Stomach (tissue), 9 donors: ENCODE data around the gene UPK3BL2. TPM values are rescaled to one million over a fixed set of nuclear protein-coding genes. Genes with fewer than 3 reads are reported as not detected.
"Not testable (repeated sequence)": the region's sequence is repeated elsewhere in the genome, so short reads cannot be mapped to it uniquely, and the experiment has no call there.

Experiments
- DNase-seq, 2 donors: peaks; one replicate each; pipeline versions ENCODE4 v3.0.0 to v3.0.0-alpha.2; 2013 to 2019
- H3K27ac ChIP-seq, 5 donors: fragments of 200-600 bp in 4 of 5; sonication (generic) in 4 of 5; one replicate each; pipeline ENCODE4 v1.5.1; 2013 to 2019; ENCODE audit warnings: mild to moderate bottlenecking in 1 of 5, moderate library complexity in 1 of 5
- H3K27me3 ChIP-seq, 3 donors: fragments of 200-600 bp; sonication (generic); one replicate each; pipeline ENCODE4 v1.5.1; 2017 to 2019; ENCODE audit warnings: mixed run types in 1 of 3
- H3K36me3 ChIP-seq, 4 donors: fragments of 200-600 bp; sonication (generic); 1 replicate in 3 of 4; 2 replicates in 1 of 4; pipeline ENCODE4 v1.5.1; 2016 to 2019
- H3K4me1 ChIP-seq, 4 donors: fragments of 200-600 bp; sonication (generic); one replicate each; pipeline ENCODE4 v1.5.1; 2016 to 2019
- H3K4me3 ChIP-seq, 4 donors: fragments of 200-600 bp; sonication (generic) in 3 of 4; one replicate each; pipeline ENCODE4 v1.5.1; 2016 to 2019; ENCODE audit warnings: mild to moderate bottlenecking in 1 of 4
- H3K9me3 ChIP-seq, 4 donors: fragments of 200-600 bp; sonication (generic); one replicate each; pipeline ENCODE4 v1.5.1; 2016 to 2019
- WGBS, 5 donors: extraction: QIAGEN DNeasy Blood & Tissue Kit in 3 of 5; methylation state at CpG; one replicate each; pipeline versions ENCODE4 v1.1.5 to v1.1.7; 2013 to 2018; 5-methylcytosine and 5-hydroxymethylcytosine counted together
- intact Hi-C: fragments of 100-400 bp; cut with DNase I; formaldehyde crosslinking; loops from one replicate; pipeline ENCODE4 v1.15.1; 2023; ENCODE audit warnings: low total_unique reads
- polyA plus RNA-seq, 3 donors: library from polyadenylated mRNA; stranded (reverse); fragments of 200-250 nt; gene quantifications; one replicate each; pipeline ENCODE4 v1.2.3, GENCODE V29; 2013
- total RNA-seq, 5 donors: library from RNA; depleted of rRNA; stranded (reverse); fragments of >200 nt; gene quantifications; one replicate each; pipeline versions ENCODE4 v1.1.0 to v1.2.3, GENCODE V29; 2014 to 2016
- donor health status: healthy with polysubstance abuse.
- donor health status: Bipolar disorder and iron deficiency.
- donor health status: healthy.

UPK3BL2 gene
- total and polyA plus RNA-seq, 8 donors = 0.89 to 37.3 (median 11.7) TPM; not detected in 3

DNA sequence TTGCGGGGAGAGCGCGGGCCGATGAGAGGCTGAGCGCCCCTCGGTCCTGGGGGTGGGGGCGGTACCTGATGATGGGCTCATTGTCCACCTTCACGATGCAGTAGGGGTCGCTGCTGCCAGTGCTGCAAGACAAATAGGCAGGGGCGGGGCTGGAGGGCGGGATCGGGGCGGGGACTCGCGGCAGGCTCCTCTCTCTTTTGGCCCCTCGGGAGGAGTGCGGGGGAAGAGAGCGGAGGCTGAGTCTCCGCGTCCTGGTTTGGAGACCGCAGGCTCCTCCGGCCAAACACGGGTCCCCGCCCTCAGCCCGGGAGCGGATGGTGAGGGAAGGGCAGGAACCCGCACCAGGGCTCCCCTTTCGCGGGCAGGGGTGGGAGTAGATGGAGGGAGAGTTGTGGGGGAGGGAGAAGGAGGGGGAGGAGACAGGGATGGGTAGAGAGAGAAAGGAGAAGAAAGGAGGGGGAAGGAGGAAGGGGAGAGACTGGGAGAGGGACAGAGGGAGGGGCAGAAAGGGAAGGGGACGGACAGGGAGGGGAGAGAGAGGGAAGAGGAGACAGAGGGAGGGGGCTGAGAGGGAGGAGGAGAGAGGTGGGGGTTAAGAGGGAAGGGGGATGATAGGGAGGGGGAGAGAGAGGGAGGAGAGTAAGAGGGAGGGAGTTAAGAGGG is 31.5 kb downstream of the UPK3BL2 start:
- H3K27ac ChIP-seq, H3K36me3 ChIP-seq, H3K4me3 ChIP-seq, H3K9me3 ChIP-seq, DNase-seq, H3K4me1 ChIP-seq, H3K27me3 ChIP-seq, intact Hi-C loops: not testable (repeated sequence)
- WGBS, 5 donors = no CpG with 5 or more reads among the region's 30 CpGs

DNA sequence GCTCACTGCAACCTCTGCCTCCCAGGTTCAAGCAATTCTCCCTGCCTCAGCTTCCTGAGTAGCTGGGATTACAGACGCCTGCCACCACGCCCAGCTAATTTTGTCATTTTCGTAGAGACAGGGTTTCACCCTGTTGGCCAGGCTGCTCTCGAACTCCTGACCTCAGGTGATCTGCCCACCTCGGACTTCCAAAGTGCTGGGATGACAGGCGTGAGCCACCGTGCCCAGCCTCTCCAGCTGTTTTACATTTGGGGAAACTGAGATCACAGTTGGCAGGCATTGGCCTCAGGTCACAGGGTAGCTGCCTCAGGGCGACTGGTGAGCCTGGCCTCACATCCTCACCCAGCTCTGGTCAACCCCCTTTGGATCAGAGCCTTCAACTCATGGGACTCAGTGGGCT is 32.9 kb downstream of the UPK3BL2 start:
- intact Hi-C loops, H3K4me1 ChIP-seq, H3K4me3 ChIP-seq, DNase-seq, H3K27me3 ChIP-seq, H3K9me3 ChIP-seq, H3K27ac ChIP-seq, H3K36me3 ChIP-seq: not testable (repeated sequence)
- 63 to 75% (median 65%) methylated on average over 4 to 6 of the region's 8 CpGs; no CpG with 5 or more reads in 1 of the 5 donors for WGBS, 5 donors

DNA sequence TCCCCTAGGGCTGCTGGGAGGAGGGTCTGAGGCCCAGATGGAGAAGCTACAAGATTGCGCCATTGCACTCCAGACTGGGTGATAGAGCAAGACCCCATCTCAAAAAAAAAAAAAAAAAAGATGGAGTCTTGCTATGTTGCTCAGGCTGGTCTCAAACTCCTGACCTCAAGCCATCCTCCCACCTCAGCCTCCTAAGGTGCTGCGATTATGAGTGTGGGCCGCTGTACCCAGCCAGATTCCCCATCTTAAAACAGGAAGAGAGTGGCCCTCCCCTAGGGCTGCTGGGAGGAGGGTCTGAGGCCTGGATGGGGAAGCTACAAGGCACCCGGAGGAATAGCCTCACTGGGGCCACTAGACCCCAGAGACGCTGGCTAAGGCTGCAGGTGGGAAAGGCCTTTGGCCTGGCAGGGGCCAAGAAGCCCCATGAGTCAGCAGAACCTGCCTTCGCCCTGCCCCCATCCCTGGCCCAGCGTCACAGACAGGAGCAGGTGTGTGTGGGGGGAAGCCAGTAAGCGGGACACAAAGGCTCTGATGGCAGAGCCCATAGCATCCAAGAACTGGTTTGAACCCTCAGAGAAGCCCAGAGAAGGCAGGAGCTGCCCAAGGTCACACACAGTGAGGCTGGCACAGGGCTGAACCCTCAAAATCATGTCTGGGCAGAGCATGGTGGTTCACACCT is 35.9 kb downstream of the UPK3BL2 start:
- intact Hi-C loops, H3K27me3 ChIP-seq, H3K9me3 ChIP-seq, DNase-seq, H3K4me3 ChIP-seq, H3K36me3 ChIP-seq, H3K4me1 ChIP-seq, H3K27ac ChIP-seq: not testable (repeated sequence)
- 89 to 95% (median 92%) methylated on average over 2 of the region's 8 CpGs; no CpG with 5 or more reads in 1 of the 5 donors for WGBS, 5 donors

DNA sequence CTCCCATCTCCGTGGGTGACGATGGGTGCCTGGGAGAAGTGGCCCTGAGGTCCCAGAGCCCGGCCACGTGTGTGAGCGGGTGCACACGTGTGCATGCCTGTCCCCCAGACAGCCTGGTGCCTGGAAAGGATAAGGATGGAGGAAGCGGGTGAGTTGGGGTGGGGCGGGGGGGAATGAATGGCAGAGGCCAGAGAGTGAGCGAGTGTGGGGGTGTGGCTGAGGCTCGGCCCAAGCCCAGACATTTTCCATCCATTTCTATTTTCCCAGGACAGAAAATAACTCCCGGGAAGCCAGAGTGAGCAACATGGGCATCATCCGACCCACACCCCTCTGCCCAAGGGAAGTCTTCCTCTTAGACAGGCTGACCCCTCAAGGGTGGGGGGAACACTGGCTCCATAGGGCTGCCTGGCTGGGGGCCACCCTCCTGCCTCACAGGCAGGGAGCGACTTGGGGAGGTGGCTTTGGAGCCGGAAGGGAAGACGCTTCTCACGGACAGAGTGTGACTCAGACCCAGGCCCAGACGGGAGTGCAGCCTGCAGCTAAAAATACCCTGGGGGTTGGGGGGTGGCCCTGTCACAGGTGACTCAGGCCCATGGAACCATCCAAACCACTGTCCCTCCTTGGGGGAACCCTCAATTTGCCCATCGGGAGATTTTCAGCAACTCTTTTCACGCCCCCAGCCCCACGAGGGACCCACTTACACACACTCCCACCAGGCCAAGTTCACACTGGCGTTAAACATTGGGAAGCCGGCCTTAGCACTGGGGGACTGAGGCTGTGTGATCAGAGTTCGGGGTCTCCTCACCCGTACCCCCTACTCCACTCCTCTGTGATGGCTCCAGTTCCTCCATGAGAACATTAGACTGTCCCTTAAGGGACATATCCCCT is 38.0 kb downstream of the UPK3BL2 start:
- H3K27ac ChIP-seq, H3K9me3 ChIP-seq, H3K36me3 ChIP-seq, H3K4me1 ChIP-seq, intact Hi-C loops, DNase-seq, H3K27me3 ChIP-seq, H3K4me3 ChIP-seq: not testable (repeated sequence)
- 66 to 93% (median 79%) methylated on average over 4 to 5 of the region's 24 CpGs; no CpG with 5 or more reads in 1 of the 5 donors for WGBS, 5 donors

DNA sequence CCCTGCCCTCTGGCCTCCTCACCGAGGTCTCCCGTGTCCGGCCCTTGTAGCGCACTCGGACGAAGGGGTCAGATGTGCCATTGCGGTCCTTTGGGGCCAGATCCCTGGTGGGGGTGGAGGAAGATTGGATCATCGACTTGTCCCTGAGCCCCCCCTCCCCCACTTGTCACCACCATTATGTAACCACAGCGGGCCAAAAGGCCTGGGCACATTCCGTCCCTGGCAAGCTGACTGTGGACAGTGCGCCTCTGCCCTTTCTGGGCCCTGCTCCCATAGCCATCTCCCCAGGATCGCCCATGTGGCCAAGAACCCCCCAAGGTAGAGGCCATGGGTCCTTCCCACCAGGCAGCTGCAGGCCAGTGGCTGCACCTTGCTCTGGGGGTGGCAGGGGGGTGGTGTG is 40.4 kb downstream of the UPK3BL2 start:
- H3K27ac ChIP-seq, DNase-seq, H3K36me3 ChIP-seq, H3K4me1 ChIP-seq, H3K27me3 ChIP-seq, H3K4me3 ChIP-seq, H3K9me3 ChIP-seq, intact Hi-C loops: not testable (repeated sequence)
- no CpG with 5 or more reads among the region's 12 CpGs for WGBS, 5 donors

DNA sequence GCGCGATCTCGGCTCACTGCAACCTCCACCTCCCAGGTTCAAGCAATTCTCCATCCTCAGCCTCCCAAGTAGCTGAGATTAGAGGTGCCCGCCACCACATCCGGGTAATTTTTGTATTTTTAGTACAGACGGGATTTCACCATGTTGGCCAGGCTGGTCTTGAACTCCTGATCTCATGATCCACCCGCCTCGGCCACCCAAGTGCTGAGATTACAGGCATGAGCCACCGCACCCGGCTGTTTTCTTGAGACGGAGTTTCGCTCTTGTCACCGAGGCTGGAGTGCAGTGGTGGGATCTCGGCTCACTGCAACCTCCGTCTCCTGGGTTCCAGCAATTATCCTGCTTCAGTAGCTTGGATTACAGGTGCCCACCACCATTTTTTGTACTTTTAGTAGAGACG is 45.2 kb downstream of the UPK3BL2 start:
- 84 to 94% (median 87%) methylated on average over 9 to 11 of the region's 16 CpGs; no CpG with 5 or more reads in 1 of the 5 donors for WGBS, 5 donors
- H3K27ac ChIP-seq, H3K4me1 ChIP-seq, H3K27me3 ChIP-seq, H3K36me3 ChIP-seq, DNase-seq, H3K9me3 ChIP-seq, H3K4me3 ChIP-seq, intact Hi-C loops: not testable (repeated sequence)

DNA sequence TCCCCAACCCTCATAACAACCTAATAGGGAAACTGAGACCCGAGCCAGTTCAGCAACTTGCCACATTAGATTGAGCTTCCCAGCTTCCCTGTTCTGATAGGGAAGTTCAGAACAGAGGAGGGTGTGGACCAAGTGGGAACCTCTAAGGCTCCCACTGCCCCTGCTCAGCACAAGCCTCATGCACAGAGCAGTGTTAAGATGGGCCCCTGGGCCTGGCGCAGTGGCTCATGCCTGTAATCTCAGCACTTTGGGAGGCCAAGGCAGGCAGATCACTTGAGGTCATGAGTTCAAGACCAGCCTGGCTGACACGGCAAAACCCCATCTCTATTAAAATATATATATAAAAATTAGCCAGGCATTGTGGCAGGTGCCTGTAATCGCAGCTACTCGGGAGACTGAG is 46.2 kb downstream of the UPK3BL2 start:
- H3K4me3 ChIP-seq, DNase-seq, H3K9me3 ChIP-seq, H3K27ac ChIP-seq, intact Hi-C loops, H3K27me3 ChIP-seq, H3K4me1 ChIP-seq, H3K36me3 ChIP-seq: not testable (repeated sequence)
- 71 to 100% (median 93%) methylated on average over 1 of the region's 5 CpGs; no CpG with 5 or more reads in 2 of the 5 donors for WGBS, 5 donors

DNA sequence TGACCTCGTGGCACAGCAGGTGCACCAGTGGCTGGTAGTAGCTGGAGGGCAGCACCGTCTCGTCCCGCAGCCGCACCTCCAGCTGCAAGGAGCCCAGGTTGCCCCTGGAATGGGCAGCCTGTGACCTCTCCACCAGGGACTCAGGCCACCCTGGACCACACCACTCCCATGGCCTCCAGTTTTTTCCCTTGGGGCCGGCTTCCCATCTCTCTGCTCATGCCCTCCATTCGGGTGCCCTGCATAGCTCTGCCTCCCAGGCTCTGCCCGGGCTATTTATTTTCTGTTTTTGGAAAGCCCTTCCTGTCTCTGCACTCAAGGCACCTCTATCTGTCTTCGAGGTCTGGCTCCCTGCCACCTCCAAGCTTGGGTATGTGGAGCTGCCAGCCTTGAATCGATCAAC is 46.6 kb downstream of the UPK3BL2 start:
- DNase-seq = peak in 1 of 2 donors; percentile 0
- intact Hi-C loops, H3K36me3 ChIP-seq: not testable (repeated sequence)

DNA sequence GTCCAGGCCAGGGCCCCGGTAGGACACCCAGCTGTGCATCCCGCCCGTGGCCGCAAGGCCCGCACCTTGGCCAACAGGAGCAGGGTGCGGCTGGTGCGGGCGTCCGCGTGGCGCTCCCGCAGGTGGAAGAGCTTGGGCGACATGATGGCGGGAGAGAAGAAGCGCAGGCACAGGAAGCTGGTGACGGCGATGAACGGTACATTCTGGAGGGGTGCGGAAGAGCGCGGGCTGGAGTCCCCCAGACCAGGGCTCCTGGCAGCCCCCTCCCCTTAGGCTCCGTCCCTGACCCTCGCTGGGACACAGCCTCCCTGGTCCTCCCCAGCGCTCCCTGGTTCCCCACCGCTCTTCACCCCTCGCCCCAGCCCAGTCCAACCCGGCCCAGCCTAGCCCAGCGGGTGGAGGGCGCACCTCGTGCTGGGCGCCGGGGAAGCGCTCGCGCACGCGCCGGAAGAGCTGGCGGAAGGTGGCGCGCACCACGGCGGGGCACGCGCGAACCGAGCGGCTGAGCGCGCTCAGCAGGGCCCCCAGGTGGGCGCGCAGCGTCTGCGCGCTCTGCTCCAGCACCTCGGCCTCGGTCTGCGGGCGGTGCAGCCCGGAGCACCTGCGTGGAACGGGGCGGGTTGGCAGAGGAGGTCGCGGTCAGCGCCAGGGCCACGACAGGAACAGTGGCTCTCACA is 48.9 kb downstream of the UPK3BL2 start:
- intact Hi-C loops, H3K36me3 ChIP-seq, H3K27me3 ChIP-seq, H3K4me3 ChIP-seq, H3K9me3 ChIP-seq, DNase-seq, H3K4me1 ChIP-seq, H3K27ac ChIP-seq: not testable (repeated sequence)
- no CpG with 5 or more reads among the region's 67 CpGs for WGBS, 5 donors

More for the DNA sequence above, 46.6 kb downstream of the UPK3BL2 start:
- not testable (repeated sequence) for H3K4me3 ChIP-seq, H3K9me3 ChIP-seq, H3K27me3 ChIP-seq, H3K4me1 ChIP-seq, H3K27ac ChIP-seq
- 65 to 89% (median 75%) methylated on average over 2 to 3 of the region's 10 CpGs for WGBS, 5 donors

DNA sequence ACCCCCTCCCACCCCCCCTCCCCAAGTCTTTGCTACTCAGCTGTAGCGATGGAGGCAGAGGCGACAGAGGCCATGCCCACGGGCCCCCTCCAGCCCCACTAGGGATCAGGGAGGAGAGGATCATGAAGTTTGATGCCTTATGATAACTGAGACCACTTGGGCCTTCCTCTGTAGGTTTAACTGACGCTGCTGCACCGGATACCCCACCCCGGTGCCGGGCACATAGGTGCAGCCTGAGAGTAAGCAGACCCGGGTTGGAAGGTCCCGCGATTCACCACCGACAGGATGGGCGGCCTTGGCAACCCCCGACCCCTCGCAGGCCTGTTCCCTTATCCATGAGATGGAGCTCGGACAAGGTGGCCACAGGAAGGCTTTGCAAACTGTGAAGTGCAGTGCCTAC is 49.5 kb downstream of the UPK3BL2 start:
- H3K27me3 ChIP-seq, H3K9me3 ChIP-seq, H3K4me1 ChIP-seq, H3K36me3 ChIP-seq, intact Hi-C loops, DNase-seq: not testable (repeated sequence)
- 13 to 59% (median 31%) methylated on average over 4 to 8 of the region's 15 CpGs; no CpG with 5 or more reads in 1 of the 5 donors for WGBS, 5 donors
- peak overlapping the region in 1 of 4 donors; percentile 20 for H3K4me3 ChIP-seq
- H3K27ac ChIP-seq = peak overlapping the region in 1 of 5 donors; percentile 66

DNA sequence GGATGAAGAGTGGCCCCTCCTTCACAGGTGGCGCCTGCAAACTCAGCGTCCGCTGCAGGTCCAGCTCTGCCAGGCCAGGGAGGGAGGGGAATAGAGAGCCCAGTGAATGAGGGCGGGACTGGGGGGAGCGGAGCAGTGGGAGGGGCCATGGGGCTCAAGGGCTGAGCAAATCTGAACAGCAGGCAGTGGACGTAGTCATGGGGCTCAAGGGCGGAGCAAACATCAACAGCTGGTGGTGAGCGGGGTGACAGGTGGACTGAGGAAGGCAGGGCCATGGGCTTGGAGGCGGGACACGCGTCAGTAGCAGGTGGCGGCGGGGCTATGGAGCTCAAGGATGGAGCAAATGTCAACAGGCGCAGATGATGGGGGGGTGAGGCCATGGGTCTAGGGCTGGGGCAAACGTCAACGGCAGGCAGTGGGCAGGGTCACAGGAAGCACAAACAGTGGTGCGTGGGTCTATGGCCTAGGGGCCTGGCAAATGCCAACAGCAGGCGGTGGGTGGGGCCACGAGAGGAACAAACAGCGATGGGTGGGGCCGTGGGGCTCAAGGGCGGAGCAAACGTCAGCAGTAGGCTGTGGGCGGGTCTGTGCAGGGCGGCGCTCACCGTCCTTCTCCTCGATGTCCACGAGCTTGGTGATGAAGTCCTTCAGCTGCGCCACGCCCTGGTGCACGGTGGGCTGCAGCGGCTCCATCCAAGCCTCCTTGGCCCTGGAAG is 50.1 kb downstream of the UPK3BL2 start:
- DNase-seq = peak in 1 of 2 donors; percentile 47
- intact Hi-C loops, H3K4me1 ChIP-seq, H3K4me3 ChIP-seq, H3K9me3 ChIP-seq, H3K36me3 ChIP-seq, H3K27me3 ChIP-seq, H3K27ac ChIP-seq: not testable (repeated sequence)
- WGBS, 5 donors = no CpG with 5 or more reads among the region's 33 CpGs
